H1 (cell line): Measurements from ENCODE around the gene KMT2E. TPM values are rescaled to one million over a fixed set of nuclear protein-coding genes. Genes with fewer than 3 reads are reported as not detected.

Experiments
- CHD7 ChIP-seq: fragments of 300-600 bp; sonication (generic); IDR thresholded peaks from 2 replicates; pipeline ENCODE4 v1.7.1; 2012; ENCODE audit warnings: low read length, moderate library complexity, mild to moderate bottlenecking, inconsistent platforms; ENCODE audit not compliant: insufficient replicate concordance
- POLR2A ChIP-seq, 2 experiments: IDR thresholded peaks; 1 replicate in 1 of 2; 2 replicates in 1 of 2; pipeline ENCODE4 v1.6.1; 2011; ENCODE audit warnings: low read depth in 2 of 2, low read length in 2 of 2, mild to moderate bottlenecking in 2 of 2; ENCODE audit errors: control extremely low read depth in 1 of 2
- RBBP5 ChIP-seq: IDR thresholded peaks from 2 replicates; pipeline ENCODE4 v1.7.1; 2012; ENCODE audit warnings: low read depth, mild to moderate bottlenecking, inconsistent platforms, low read length, moderate library complexity, borderline replicate concordance
- SP4 ChIP-seq: IDR thresholded peaks from 2 replicates; pipeline ENCODE4 v1.6.1; 2012; ENCODE audit warnings: low read length, inconsistent platforms
- polyA plus RNA-seq, 7 experiments: library from polyadenylated mRNA; depleted of rRNA in 3 of 7; stranded (reverse) in 5 of 7; unstranded in 2 of 7; fragments of >200 nt in 5 of 7; fragments of 200-250 nt in 2 of 7; gene quantifications; 1 replicate in 5 of 7; 2 replicates in 1 of 7; 4 replicates in 1 of 7; pipeline versions ENCODE4 v1.2.1 to v1.2.3, GENCODE V29; 2011 to 2013; ENCODE audit warnings: missing spikeins in 2 of 7, mixed read lengths in 2 of 7
- total RNA-seq: library from RNA; stranded (reverse); fragmentation: NEBNext Ultra II Directional; extraction: Animal tissue kit (Norgen Biotek cat#: 25700); gene quantifications from 2 replicates; pipeline ENCODE4 v1.2.1, GENCODE V29; 2021

KMT2E gene
- total and polyA plus RNA-seq, 2 of the 8 experiments (the other 6 are each of a cell fraction or from before 2014, with no cell fraction given) = 10.9 to 45.0 TPM

DNA sequence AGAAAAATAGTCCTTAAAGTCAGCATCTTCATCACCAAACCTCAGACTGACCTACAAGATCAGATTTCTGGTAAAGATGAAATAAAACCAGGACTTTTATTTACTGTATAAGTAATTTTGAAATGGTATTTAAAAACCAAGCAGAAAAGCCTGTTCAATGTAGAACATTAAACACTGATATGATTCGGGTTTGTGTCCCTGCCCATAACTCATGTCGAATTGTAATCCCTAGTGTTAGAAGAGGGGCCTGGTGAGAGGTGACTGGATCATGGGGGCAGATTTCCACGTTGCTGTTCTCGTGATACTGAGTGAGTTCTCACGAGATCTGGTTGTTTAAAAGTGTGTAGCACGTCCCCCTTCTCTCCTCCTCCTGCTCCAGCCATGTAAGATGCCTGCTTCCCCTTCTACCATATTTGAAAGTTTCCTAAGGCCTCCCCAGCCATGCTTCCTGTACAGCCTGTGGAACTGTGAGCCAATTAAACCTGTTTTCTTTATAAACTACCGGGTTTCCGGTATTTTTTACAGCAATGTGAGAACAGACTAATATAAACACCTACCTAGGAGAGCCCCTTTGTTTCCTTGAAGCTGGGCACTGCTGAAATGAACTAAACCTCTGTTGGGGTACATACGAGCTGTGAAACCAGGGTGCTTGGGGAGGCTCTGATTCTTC is 120.1 kb downstream of the KMT2E start (continued):
- TF ChIP-seq CHD7 (no peak), SP4 (no peak), RBBP5 (no peak), POLR2A (IDR thresholded peaks at IDR 0.05; ENCODE audit: control extremely low read depth in 1 of 2, low read depth in 2 of 2, low read length in 2 of 2) (no peak)
